A549 (cell line): ENCODE data around the gene SMG6.

Experiments
- CTCF ChIP-seq: fragments of >200 bp; sonication (Bioruptor Twin); formaldehyde crosslinking; IDR thresholded peaks from 3 replicates; pipeline ENCODE4 v1.5.1; 2016
- POLR2A ChIP-seq: IDR thresholded peaks from 2 replicates; pipeline ENCODE4 v1.6.1; 2012; ENCODE audit warnings: mild to moderate bottlenecking, low read length
- ZNF302 ChIP-seq: fragments of 250-450 bp; sonication (Bioruptor Pico); IDR thresholded peaks from 2 replicates; pipeline ENCODE4 v1.9.0; 2021; ENCODE audit warnings: inconsistent platforms, mild to moderate bottlenecking, moderate library complexity

GRCh38 chr17:2233441-2233947 is 70.1 kb downstream of the SMG6 start:
- TF ChIP-seq ZNF302 (CRISPR knock-in tag) (no peak), POLR2A (no peak), CTCF (no peak)
